GM18868 (cell line): ENCODE measurements around the gene ETV1.

Experiments used
- ATAC-seq: cut with Tn5 transposase; IDR thresholded peaks from one replicate; pipeline ENCODE4 v1.9.1; 2021; ENCODE audit warnings: mild to moderate bottlenecking, moderate library complexity; ENCODE audit not compliant: unreplicated experiment

Gene ETV1

DNA sequence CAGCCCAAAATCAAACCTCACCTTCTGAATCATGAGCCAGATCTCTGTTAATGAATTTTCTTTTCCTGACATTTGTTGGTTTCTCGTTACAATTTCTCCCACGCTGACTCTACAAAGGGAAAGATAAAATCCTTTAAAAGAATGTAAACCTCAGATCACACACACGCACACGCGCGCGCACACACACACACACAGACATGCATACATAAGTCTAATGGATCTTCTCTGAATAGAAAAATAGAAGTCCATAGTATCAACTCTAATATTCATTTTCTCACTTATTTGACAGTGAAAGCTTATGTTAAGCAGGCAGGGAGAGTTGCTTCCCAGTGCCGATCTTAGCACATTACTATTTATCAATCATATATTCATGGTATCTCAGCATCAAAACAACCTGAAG, 1.4 kb downstream of the ETV1 start:
- no peak for ATAC-seq

- no peak for ATAC-seq
These were observed 2.1 kb downstream of the ETV1 start for GRCh38 chr7:13987395-13987794.

DNA sequence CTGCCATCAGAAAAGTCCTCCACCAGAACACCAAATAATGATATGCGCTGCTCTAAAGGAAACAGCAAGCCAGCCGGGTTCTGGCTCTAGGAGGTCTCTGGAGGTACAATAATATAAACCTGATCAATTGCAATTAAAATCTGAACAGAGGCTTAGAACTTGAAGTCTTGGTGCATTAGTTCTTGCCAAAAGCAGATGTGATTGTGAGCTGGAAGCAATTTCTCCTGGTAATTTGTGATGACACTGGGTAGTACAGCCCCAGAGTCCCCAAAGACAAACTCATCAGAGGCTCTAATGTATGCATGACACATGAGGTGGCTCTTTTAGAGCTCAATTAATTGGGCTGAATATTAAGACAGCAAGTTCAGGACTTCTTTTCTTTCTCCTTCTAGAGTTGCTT, 3.3 kb downstream of the ETV1 start:
- no peak for ATAC-seq

- ATAC-seq = no peak
These were observed 4.4 kb downstream of the ETV1 start for GRCh38 chr7:13984831-13985685.

DNA sequence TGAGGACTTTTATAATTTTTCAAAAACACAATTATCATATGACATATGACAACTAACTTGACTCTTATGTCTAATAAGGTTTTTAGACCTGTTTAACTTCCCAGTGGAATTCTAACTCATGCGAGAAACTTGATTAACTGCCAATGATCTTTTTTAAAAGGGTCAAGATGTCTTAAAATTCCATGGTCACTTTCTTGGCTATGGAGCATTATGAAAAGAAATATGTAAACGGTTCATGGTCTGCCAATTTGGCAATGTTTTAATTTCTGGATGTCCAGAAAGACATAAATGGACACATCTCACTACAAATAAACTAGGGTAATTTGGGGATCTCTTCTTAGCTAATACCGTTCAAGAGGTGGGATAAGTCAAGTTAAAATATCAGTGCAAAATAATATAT, 5.4 kb downstream of the ETV1 start:
- no peak for ATAC-seq

DNA sequence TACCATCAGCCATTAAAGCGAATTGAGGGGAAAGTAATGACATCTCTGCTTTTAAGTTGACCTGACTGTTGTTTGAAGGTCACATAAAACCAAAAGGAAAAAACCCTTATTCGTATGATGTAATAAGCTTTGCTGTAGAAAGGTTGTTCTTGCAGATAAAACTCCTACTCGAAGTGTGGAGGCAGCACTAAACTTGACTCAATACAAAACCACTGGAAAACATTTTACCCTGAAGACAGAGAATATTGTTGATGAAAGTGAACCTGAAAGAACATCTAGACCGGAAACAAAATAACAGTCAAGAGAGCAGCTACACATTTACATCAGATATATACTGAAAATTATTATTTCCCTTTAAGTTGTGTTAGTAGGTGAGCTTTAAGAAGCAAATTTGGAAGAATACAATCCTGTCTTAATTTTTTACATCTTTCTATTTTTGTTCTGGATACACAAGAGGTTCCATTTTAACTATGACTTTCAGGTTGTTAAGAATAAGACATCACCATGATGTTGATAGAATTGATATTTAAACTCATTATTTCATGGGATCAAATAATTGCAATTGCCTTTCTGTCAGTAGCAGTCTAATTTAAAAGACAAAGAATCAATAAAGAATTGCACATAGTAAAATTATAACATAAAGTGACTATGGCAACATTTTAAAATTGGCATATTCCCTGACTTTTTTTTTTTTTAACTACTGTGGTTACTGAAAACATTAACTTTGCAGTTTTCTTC, 6.4 kb downstream of the ETV1 start:
- no peak for ATAC-seq

- no peak for ATAC-seq
These were observed 8.4 kb downstream of the ETV1 start for GRCh38 chr7:13981070-13981469.

DNA sequence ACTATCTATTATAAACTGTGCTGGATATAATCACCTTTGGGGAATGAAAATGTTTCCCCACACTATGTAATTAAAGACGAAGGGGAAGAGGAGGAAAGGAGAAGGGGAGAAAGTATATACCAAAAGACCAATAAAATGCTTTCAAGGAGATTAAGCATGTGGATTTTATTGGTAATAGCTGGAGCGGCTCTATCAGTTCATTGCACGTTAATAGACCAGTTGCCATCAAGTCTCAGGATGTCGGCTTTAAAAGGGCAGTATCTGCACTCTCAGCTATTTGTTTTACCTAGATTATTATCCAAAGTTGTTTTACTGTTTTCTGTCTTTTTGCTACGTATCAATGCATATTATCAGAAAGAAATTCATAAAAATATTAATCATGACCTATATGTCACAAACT, 9.0 kb downstream of the ETV1 start:
- ATAC-seq = no peak

- ATAC-seq = no peak
These were observed 9.6 kb downstream of the ETV1 start for GRCh38 chr7:13979671-13980435.

DNA sequence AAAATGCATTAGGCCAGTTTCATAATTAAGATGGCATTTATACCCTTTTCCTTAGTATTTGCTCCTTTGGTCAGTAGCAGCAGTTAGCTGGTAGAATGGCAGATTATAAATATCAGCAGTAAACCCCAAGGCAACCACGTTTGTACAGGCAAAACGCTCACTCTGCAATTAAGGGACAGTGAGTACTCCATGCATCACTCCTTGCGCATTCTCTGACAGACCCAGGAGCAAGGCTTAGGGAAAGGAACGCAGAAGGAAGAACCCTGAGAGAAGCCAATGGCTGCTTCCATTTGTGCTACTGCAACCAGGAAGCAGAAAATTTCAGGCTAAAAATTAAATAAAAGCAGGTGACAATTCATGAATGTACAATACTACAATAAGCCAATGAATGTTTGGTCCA, 12.9 kb downstream of the ETV1 start:
- no peak for ATAC-seq

DNA sequence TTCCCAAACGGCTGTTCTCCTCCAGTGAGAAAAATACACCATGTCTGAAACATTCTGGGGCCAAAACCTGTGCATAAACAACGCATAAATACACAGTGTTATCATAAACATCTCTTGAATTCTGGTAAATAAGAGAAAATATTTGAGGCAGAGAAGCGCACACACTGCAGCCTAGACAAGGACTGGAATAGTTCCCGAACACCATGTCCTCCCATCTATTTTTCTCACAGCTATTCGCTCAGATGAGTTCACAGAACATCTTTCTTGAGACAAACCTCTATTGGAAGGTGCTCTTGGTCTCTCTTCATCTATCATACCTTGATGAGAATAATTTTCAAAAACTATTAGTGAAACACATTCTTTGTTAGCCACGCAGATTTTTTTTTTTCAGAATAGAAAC, 24.4 kb downstream of the ETV1 start:
- no peak for ATAC-seq

DNA sequence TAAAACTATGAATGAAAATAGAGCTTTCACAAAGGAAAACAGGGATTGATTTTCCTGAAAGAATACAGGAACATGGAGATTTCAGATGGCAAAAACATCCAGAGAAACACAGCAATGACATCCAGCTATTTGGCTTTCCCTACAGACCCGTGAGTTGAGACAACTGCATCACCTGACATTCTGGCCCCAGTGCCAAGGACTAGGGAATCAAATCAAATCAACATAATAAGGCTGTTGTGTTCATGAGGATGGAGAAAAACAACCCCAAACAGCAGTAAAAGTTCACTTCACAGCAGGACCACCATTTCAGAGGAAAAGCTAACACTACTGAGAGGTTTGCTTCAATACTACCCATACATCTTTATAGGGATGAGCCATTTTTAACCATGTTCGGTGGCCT, 25.5 kb downstream of the ETV1 start:
- ATAC-seq = no peak

- ATAC-seq = no peak
These were observed 34.0 kb downstream of the ETV1 start for GRCh38 chr7:13955494-13955893.

DNA sequence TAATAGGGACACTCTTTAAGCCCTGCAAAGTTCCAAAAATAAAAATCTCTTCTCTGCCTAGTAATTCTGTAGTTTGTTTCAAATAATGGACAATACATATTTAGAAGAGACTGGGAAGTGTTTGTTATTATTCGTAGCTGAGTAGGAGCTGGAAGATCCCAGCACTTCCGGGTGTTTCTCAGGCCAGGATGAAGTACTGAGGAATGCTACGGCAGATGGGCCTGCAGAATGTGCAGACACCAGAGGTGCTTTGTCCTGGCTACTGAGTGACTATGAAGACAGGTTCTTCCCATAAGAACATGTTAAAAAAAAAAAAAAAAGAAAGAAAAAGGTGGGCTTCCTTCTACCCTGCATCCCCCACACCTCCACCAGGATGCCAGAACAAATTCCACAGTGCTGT, 36.1 kb downstream of the ETV1 start:
- no peak for ATAC-seq

DNA sequence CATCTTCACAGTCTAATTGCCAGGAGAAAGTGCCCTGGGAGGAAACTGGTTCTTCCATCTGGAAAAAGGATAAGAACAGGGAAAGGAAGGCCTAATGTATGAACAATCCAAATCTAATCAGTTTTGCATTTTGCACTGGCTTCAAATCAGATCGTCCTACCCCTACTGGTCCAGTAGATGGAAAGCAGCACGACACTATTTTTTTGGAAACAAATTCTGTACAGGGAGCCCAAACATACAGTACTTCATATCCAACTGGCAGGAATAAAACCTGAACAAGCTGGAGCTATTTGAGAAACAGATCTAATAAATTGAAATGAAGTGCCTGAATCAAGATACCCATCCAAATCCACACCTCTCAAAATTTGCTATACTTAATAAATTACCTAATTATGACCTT, 36.5 kb downstream of the ETV1 start:
- no peak for ATAC-seq

DNA sequence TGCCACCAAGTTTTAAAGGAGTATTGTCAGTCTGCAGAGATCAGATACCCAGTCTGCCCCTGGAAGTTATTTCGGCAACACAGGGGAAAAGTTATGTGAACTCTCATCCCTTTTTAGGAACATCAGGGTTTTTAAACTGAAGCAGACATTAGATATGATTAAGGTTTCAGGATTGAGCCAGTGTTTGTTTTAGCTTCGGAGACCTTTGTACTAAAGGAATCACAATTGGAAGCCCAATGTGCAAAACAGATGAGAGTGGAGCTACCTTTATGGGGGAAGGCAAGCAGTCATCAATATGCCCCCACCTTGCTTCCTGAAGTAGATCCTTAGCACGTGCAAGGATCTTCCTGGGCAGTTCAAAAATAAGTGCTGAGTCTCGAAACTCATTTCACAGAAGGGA, 39.5 kb downstream of the ETV1 start:
- no peak for ATAC-seq

GRCh38 chr7:13949445-13949844, 40.0 kb downstream of the ETV1 start:
- no peak for ATAC-seq

DNA sequence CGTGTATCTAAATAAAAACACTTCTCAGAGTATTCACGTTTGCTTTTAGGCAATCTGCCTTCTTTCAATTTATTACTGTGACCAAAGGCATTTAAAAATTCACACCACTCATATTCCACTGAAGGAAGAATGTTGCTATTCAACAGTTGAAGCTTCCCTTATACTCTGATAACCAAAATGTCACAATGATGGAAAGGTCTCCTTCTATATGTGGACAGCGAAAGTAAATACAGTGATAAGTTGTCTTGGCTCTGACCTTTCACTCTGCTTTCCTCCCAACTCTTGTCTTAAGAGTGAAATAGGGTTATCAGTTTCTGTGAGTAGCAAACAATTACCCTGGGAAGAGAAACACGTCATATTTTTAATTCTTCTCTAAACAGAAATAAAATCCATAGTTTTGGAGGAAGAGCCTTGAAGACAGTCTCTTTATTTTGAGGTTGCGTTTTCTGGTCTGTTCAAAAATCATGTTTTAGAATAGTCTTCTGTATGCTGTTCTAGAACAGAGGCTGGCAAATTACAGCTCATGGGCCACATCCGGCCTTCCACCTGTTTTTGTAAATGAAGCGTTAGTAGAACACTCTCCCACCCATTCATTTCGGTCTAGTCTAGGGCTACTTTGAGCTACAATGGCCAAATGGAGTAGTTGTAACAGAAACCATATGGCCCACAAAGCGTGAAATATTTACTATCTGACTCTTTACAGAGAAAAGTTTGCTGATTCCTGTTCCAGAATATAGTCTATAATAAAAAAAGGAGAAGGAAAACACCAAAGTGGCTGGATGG, 41.3 kb downstream of the ETV1 start:
- no peak for ATAC-seq

DNA sequence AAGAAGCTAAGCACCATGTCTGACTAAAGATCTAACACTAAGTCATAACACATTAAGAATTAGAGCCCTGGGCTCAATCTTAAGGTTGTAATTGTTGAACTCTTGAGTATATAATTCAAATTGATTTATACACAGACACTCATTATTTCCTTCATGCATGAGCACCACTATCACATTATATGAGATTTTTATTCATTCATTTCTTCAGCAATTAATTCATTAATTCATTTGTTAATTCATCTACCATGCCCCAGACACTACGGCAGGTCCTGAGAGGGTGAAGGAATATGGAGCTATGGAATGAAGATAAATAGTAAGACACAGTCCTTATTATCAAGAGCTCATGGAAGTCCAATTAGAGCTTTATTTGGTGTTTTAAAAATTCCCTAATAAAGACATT, 41.9 kb downstream of the ETV1 start:
- no peak for ATAC-seq

DNA sequence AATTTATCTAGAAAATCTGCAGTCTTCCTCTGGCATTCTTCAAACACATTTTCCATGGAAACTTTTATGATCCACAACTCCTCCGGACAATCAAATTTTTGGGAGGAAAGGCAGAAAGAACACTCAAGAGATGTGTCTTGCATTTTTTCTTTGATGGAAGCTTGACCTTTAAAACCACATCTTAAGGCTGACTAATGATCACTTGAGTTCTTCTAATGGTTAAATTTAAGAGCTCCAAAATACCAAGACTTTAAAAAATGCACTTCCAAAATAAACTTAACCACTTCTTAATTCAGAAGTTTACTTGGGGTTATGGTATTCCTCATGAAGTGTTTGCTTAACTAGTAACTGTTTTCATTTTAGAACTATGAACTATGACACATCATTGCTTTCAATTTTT, 43.3 kb downstream of the ETV1 start:
- ATAC-seq = no peak

GRCh38 chr7:13945670-13946069, 43.8 kb downstream of the ETV1 start:
- no peak for ATAC-seq
